ENCODE data around the gene SUSD1. TPM values are rescaled to one million over a fixed set of nuclear protein-coding genes. Genes with fewer than 3 reads are reported as not detected.

SUSD1 gene
- total and polyA plus RNA-seq, 2 donors (not counting 3 experiments of a cell fraction or from before 2014, with no cell fraction given): 33.1 to 37.8 TPM

DNA sequence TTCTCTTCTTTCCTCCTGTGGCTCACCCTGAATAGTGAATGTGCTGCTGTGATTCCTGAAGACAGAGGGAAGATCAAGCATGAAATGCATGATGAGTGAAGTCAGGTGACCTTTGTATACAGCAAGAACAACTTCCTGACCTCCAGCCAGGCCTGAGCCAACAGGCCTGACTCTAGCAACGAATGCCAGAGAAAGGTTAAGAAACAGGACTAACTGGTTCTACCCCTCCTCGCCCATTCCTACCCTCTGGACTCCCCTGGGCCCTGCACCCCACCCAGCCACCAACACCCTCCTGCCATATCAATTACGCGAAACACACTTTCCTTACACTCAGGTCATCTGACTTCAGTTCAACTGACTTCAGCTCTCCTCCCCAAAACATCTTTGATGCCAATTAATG, 4.9 kb downstream of the SUSD1 start:
- intact Hi-C loops (cut with micrococcal nuclease): no loop called here
- Histone ChIP-seq H4K20me1 (replicated peaks; ENCODE audit: control insufficient read depth, extremely low read depth, insufficient read depth, low read length) (peaks cover 2% of the 10 kb centered on the region), H3K4me3 (replicated peaks in 1 of 3; ENCODE audit: insufficient read depth in 1 of 3, low read depth in 1 of 3, low read length in 3 of 3) (no peak overlapping the region), H3K4me2 (ENCODE audit: insufficient read depth, low read length) (no peak overlapping the region), H2AFZ (ENCODE audit: low read depth, low read length) (no peak overlapping the region), H3K4me1 (ENCODE audit: control insufficient read depth, extremely low read depth, insufficient read depth, low read length) (peaks cover 6% of the 10 kb centered on the region), H3K9me3 (replicated peaks; ENCODE audit: control insufficient read depth, insufficient read depth, low read length) (no peaks in the 10 kb centered on the region), H3K36me3 (ENCODE audit: control insufficient read depth in 2 of 2, extremely low read depth in 1 of 2, insufficient read depth in 2 of 2, low read length in 2 of 2) (no peaks in the 10 kb centered on the region), H3K9me1 (replicated peaks; ENCODE audit: control insufficient read depth, extremely low read depth, insufficient read depth, low read length) (no peaks in the 10 kb centered on the region), H3K79me2 (ENCODE audit: control insufficient read depth, insufficient read depth, low read length) (peaks cover 21% of the 10 kb centered on the region), H3K27me3 (ENCODE audit: control insufficient read depth in 2 of 2, insufficient read depth in 2 of 2, low read length in 2 of 2) (no peaks in the 10 kb centered on the region), H3K9ac (replicated peaks; ENCODE audit: extremely low read depth, insufficient read depth, low read length) (no peak overlapping the region), H3K27ac (ENCODE audit: insufficient read depth, low read depth, low read length) (no peak overlapping the region)
- TF ChIP-seq GATA2 (IDR thresholded peaks at IDR 0.05; ENCODE audit: insufficient read depth, insufficient read length, low read depth, low read length) (no peak), FOS (IDR thresholded peaks at IDR 0.05; ENCODE audit: borderline replicate concordance, insufficient read depth, low read length) (no peak), POLR2AphosphoS5 (IDR thresholded peaks at IDR 0.05; ENCODE audit: insufficient read depth, low read depth, low read length) (no peak), JUN (IDR thresholded peaks at IDR 0.05; ENCODE audit: borderline replicate concordance, insufficient read depth, insufficient read length, low read depth) (no peak), MYC (IDR thresholded peaks at IDR 0.05; ENCODE audit: low read depth, low read length) (no peak), EZH2 (IDR thresholded peaks at IDR 0.05; ENCODE audit: borderline replicate concordance, low read depth, low read length, severe bottlenecking) (no peak), POLR2A (IDR thresholded peaks at IDR 0.05; ENCODE audit: low read depth, low read length) (no peak), CTCF (IDR thresholded peaks at IDR 0.05; ENCODE audit: extremely low read depth in 1 of 2, insufficient read depth in 1 of 2, low read depth in 1 of 2, low read length in 2 of 2) (no peak)
- TF ChIP-seq, protein P1, sequence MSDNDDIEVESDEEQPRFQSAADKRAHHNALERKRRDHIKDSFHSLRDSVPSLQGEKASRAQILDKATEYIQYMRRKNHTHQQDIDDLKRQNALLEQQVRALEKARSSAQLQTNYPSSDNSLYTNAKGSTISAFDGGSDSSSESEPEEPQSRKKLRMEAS (IDR thresholded peaks at IDR 0.05; ENCODE audit: insufficient read depth, insufficient read length): no peak
- BruUV-seq (replicated peaks): no TSS peak
- ChIA-PET CTCF (interaction anchor here (1.0 to 1.2 kb wide), 2 partner anchors 62 to 68 kb away, joined by 3 read pairs; no protein-coding TSS in a partner anchor), POLR2A (no interaction called here)
- DNase-seq (ENCODE audit: low read depth, low spot score) (no peak), FAIRE-seq (no peak)
- dilution Hi-C loops (cut with MboI; ENCODE audit: extremely low pct_ligation_motif_present, low sequenced_read_pairs): no loop called here

Data from endothelial cell of umbilical vein (primary cell).